Endometrial microvascular endothelial cells (primary cell): ENCODE measurements around the gene ACAD9. TPM values are rescaled to one million over a fixed set of nuclear protein-coding genes. Genes with fewer than 3 reads are reported as not detected.

Experiments used
- total RNA-seq: library from RNA; depleted of rRNA; stranded (reverse); fragments of >200 nt; gene quantifications from one replicate; pipeline ENCODE4 v1.2.3, GENCODE V29; 2015; ENCODE audit errors: inconsistent ontology term

Gene ACAD9
- total RNA-seq, 1 donor from 2014 or later: 60.9 TPM

Other genes with a start within 250 kb of the ACAD9 start
- 410 TPM for gene RPN1, start 228.8 kb upstream of the ACAD9 start, total RNA-seq
- gene RAB7A, start 153.4 kb upstream of the ACAD9 start, total RNA-seq: 77.8 TPM
- not detected for gene CFAP92, start 114.5 kb downstream of the ACAD9 start, total RNA-seq
- gene EFCC1, start 121.7 kb downstream of the ACAD9 start, total RNA-seq: not detected
- not detected for gene GP9, start 181.2 kb downstream of the ACAD9 start, total RNA-seq
- 32.4 TPM for gene RAB43, start 242.2 kb downstream of the ACAD9 start, total RNA-seq